GM06990 (cell line): ENCODE measurements around the gene FCN1.

Source experiments
- DNase-seq: peaks from one replicate; pipeline ENCODE4 v3.0.0-alpha.2; 2011; ENCODE audit not compliant: insufficient read length; ENCODE audit errors: extremely low read depth
- H3K27me3 ChIP-seq: replicated peaks from 2 replicates; pipeline ENCODE4 v1.6.0; 2011; ENCODE audit warnings: low read length; ENCODE audit not compliant: control insufficient read depth, insufficient read depth
- H3K36me3 ChIP-seq: 2 replicates; pipeline ENCODE4 v1.5.1; 2011; ENCODE audit warnings: low read length; ENCODE audit not compliant: control insufficient read depth, insufficient read depth
- H3K4me3 ChIP-seq: replicated peaks from 2 replicates; pipeline ENCODE4 v1.5.1; 2011; ENCODE audit warnings: low read depth, mild to moderate bottlenecking, control low read depth, low read length
- CTCF ChIP-seq: IDR thresholded peaks from 2 replicates; pipeline ENCODE4 v1.5.1; 2011; ENCODE audit warnings: low read length, control low read depth, mild to moderate bottlenecking, inconsistent platforms; ENCODE audit not compliant: insufficient read depth, poor library complexity, severe bottlenecking

The FCN1 gene

GRCh38 chr9:134964271-134965055 lies 46.8 kb upstream of the FCN1 start:
- no peak for TF ChIP-seq CTCF
- no peak for DNase-seq
- H3K36me3 ChIP-seq: no peaks in the 10 kb centered on the region
- H3K27me3 ChIP-seq: no peaks in the 10 kb centered on the region; the same call in 1 of the 2 replicates
- H3K4me3 ChIP-seq: no peak overlapping the region

GRCh38 chr9:134963546-134963945 lies 45.8 kb upstream of the FCN1 start:
- no peak for TF ChIP-seq CTCF
- DNase-seq: no peak
- Histone ChIP-seq H3K27me3 (no peaks in the 10 kb centered on the region), H3K36me3 (no peaks in the 10 kb centered on the region), H3K4me3 (no peak overlapping the region)

- DNase-seq: no peak
- Histone ChIP-seq H3K36me3 (no peaks in the 10 kb centered on the region), H3K4me3 (no peak overlapping the region), H3K27me3 (no peaks in the 10 kb centered on the region)
- TF ChIP-seq CTCF: no peak
These were observed 45.3 kb upstream of the FCN1 start for GRCh38 chr9:134962973-134963364.

- Histone ChIP-seq H3K36me3 (no peaks in the 10 kb centered on the region), H3K27me3 (no peaks in the 10 kb centered on the region), H3K4me3 (no peak overlapping the region)
- no peak for TF ChIP-seq CTCF
- DNase-seq: no peak
These were observed 44.6 kb upstream of the FCN1 start for GRCh38 chr9:134962065-134962972.

GRCh38 chr9:134961331-134962064 lies 43.8 kb upstream of the FCN1 start:
- DNase-seq: no peak
- Histone ChIP-seq H3K4me3 (no peak overlapping the region), H3K27me3 (no peaks in the 10 kb centered on the region; the same call in 1 of the 2 replicates), H3K36me3 (no peaks in the 10 kb centered on the region)
- no peak for TF ChIP-seq CTCF
